Measurements from ENCODE around the gene SPRR2B.

DNA sequence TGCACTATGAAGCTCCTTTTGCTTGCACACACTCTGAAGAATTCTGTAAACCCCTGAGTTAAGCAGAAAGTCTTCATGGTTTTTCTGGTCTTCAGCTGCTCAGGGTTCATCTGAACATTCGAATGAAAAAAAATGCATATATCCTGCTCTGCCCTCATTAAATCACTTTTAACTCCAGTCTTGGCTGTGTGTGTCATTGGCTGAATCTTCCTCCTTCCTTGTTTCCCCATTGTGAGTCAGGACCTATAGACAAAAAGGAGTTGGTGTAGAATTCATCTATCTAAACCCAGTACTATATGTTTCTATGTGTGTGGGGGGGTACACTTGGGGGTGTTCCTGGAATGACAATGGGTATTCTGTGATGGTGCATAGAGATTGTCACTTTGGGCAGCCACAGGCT, 47.0 kb downstream of the SPRR2B start:
- TF ChIP-seq, protein P1, sequence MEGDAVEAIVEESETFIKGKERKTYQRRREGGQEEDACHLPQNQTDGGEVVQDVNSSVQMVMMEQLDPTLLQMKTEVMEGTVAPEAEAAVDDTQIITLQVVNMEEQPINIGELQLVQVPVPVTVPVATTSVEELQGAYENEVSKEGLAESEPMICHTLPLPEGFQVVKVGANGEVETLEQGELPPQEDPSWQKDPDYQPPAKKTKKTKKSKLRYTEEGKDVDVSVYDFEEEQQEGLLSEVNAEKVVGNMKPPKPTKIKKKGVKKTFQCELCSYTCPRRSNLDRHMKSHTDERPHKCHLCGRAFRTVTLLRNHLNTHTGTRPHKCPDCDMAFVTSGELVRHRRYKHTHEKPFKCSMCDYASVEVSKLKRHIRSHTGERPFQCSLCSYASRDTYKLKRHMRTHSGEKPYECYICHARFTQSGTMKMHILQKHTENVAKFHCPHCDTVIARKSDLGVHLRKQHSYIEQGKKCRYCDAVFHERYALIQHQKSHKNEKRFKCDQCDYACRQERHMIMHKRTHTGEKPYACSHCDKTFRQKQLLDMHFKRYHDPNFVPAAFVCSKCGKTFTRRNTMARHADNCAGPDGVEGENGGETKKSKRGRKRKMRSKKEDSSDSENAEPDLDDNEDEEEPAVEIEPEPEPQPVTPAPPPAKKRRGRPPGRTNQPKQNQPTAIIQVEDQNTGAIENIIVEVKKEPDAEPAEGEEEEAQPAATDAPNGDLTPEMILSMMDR (IDR thresholded peaks at IDR 0.05; ENCODE audit: insufficient read depth, low read depth, low read length) = no peak
- no peak for TF ChIP-seq EZH2 (IDR thresholded peaks at IDR 0.05; ENCODE audit: insufficient read depth, low read length)

Data from astrocyte (in vitro differentiated cells and primary cell).